Activated T-helper 2 cell treated with anti-CD3 and anti-CD28 coated beads, Interferon-gamma antibody, Interleukin-2, Interleukin-4, amounts not matched to agents 10 μg/mL and 5 μg/mL and 100 μg/mL, durations not matched to agents 14 hours and 24 hours and 36 hours (primary cell): ENCODE data around the gene PHF8. TPM values are rescaled to one million over a fixed set of nuclear protein-coding genes. Genes with fewer than 3 reads are reported as not detected.
A peak's percentile ranks its signal among the peaks of the same experiment; 100 is the strongest.

Experiments
- DNase-seq: peaks from one replicate; pipeline ENCODE4 v3.0.0; 2021; ENCODE audit warnings: low spot score
- H3K27ac Mint-ChIP-seq: one replicate; pipeline ENCODE4 v1.8.0; 2021; ENCODE audit warnings: mixed read lengths
- H3K27me3 Mint-ChIP-seq: one replicate; pipeline ENCODE4 v1.8.0; 2021; ENCODE audit warnings: low read depth, mixed read lengths
- H3K36me3 Mint-ChIP-seq: one replicate; pipeline ENCODE4 v1.8.0; 2021; ENCODE audit warnings: low read depth, mixed read lengths
- H3K4me1 Mint-ChIP-seq: one replicate; pipeline ENCODE4 v1.8.0; 2021; ENCODE audit warnings: low read depth, mixed read lengths
- H3K4me3 Mint-ChIP-seq: one replicate; pipeline ENCODE4 v1.8.0; 2021; ENCODE audit warnings: low read depth, mild to moderate bottlenecking, moderate library complexity, mixed read lengths
- H3K9me3 Mint-ChIP-seq: one replicate; pipeline ENCODE4 v1.8.0; 2021; ENCODE audit warnings: mixed read lengths
- intact Hi-C: fragments of 100-400 bp; cut with micrococcal nuclease; formaldehyde crosslinking; loops from one replicate; pipeline ENCODE4 v1.15.1; 2023
- total RNA-seq: library from RNA; stranded (reverse); gene quantifications from 2 replicates; pipeline ENCODE4 v1.2.3, GENCODE V29; 2022

PHF8 gene
- total RNA-seq, 1 donor from 2014 or later, result 47.5 TPM

DNA sequence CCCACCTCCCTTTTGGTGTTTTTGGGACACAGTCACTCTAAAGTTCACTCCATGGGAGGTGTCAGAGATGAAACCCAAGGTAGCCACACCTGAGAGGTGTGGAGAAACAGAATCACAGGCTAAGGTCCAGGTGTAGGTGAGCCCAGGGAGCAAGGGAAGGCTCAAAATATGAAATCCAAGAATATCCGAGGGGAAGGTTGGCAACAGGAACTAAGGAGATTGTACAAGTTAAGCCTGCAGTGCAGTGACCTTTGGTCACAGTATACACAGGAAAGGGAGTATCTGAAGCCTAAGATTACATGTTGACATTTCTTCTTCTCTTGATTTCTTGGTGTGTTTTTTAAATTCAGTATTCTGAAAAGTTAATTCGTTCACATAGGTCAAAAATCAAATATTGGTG lies 46.5 kb downstream of the PHF8 start:
- intact Hi-C loops, result no loop called here
- no peak for DNase-seq
- H3K27me3 Mint-ChIP-seq, result no peaks in the 10 kb centered on the region
- no peaks in the 10 kb centered on the region for H3K9me3 Mint-ChIP-seq
- H3K36me3 Mint-ChIP-seq, result peaks cover 68% of the 10 kb centered on the region
- H3K4me1 Mint-ChIP-seq, result no peaks in the 10 kb centered on the region
- no peak overlapping the region for H3K4me3 Mint-ChIP-seq
- H3K27ac Mint-ChIP-seq, result peak overlapping the region; percentile 42

DNA sequence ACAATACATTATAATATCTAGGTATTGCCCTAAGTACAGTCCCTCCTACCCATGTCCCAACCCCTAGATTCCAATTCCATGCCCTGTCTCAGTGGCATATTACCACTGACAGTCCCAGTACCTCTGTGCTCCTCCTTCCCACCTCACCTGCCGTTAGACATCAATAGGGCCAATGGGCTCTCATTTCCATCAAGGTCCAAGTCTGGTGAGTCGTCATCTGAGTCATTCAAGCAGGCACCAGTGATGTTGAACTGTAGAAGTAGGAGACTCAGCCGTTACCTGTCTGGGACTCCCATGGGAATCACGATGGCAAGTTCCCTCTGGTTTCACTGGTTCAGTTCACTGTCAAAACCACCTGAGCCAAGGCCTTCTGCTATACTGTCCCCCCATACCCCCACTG lies 51.7 kb downstream of the PHF8 start:
- H3K27me3 Mint-ChIP-seq, result no peaks in the 10 kb centered on the region

DNA sequence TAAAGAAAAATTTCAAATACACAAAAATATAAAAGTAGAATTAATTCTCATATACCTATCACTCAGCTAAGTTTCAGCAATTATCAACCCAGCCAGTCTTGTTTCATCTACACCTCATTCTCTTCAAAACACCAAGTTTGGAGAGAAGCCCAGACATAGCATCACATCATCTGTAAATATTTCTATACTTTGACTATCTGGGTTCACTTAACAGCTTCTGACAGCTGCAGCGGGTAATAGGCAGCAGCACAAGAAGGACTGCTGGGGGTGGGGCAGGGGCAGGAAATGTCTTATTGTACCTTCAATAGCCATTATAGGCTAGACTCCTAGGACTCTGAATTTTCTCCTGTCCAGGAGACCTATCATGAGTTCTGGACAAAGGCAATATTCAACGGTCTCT lies 54.1 kb downstream of the PHF8 start:
- H3K4me1 Mint-ChIP-seq, result no peaks in the 10 kb centered on the region
- peaks cover 47% of the 10 kb centered on the region for H3K36me3 Mint-ChIP-seq
- H3K27ac Mint-ChIP-seq, result no peak overlapping the region
- no peak overlapping the region for H3K4me3 Mint-ChIP-seq
- no peaks in the 10 kb centered on the region for H3K27me3 Mint-ChIP-seq
- H3K9me3 Mint-ChIP-seq, result no peaks in the 10 kb centered on the region
- no peak for DNase-seq
- intact Hi-C loops, result no loop called here

More for the DNA sequence above, 51.7 kb downstream of the PHF8 start:
- H3K27ac Mint-ChIP-seq, result no peak overlapping the region
- intact Hi-C loops, result no loop called here
- no peaks in the 10 kb centered on the region for H3K4me1 Mint-ChIP-seq
- peaks cover 51% of the 10 kb centered on the region for H3K36me3 Mint-ChIP-seq
- no peaks in the 10 kb centered on the region for H3K9me3 Mint-ChIP-seq
- H3K4me3 Mint-ChIP-seq, result no peak overlapping the region
- DNase-seq, result no peak

DNA sequence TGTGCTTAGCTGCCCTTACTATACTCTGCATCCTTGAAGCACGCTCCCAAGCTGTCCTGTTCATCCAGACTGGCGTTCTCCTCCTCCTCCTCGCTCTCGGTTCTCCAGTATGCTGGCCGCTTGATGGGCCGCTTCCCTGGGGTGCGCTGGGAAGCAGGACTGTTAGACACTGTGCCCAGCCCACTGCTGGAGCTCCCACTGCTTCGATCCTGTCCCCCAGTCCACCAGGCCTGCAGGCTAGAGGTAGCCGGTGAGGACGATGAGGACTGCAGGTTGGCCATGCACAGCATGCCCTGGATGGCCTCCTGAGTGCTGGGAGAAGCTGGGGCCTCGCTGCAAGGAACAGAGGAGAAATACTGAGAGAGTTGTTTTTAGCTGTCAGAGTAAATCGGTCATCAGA lies 59.4 kb downstream of the PHF8 start:
- Mint-ChIP-seq H3K36me3 (peaks cover 50% of the 10 kb centered on the region), H3K9me3 (no peaks in the 10 kb centered on the region), H3K4me3 (no peak overlapping the region), H3K27ac (no peak overlapping the region), H3K4me1 (no peaks in the 10 kb centered on the region), H3K27me3 (no peaks in the 10 kb centered on the region)
- intact Hi-C loops, result no loop called here
- no peak for DNase-seq

DNA sequence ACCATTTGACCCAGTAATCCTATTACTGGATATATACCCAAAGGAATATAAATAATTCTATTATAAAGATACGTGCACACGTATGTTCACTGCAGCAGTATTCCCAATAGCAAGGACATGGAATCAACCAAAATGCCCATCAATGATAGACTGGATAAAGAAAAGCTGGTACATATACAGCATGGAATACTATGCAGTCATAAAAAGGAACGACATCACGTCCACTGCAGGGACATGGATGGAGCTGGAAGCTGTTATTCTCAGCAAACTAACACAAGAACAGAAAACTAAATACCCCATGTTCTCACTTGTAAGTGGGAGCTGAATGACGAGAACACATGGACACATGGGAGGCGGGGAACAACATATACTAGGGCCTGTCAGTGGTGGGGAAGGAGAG lies 69.7 kb downstream of the PHF8 start:
- Mint-ChIP-seq H3K27ac (no peak overlapping the region), H3K4me1 (no peaks in the 10 kb centered on the region), H3K27me3 (no peaks in the 10 kb centered on the region), H3K36me3 (peaks cover 56% of the 10 kb centered on the region), H3K9me3 (peaks cover 5% of the 10 kb centered on the region), H3K4me3 (no peak overlapping the region)
- intact Hi-C loops, result no loop called here
- DNase-seq, result no peak

DNA sequence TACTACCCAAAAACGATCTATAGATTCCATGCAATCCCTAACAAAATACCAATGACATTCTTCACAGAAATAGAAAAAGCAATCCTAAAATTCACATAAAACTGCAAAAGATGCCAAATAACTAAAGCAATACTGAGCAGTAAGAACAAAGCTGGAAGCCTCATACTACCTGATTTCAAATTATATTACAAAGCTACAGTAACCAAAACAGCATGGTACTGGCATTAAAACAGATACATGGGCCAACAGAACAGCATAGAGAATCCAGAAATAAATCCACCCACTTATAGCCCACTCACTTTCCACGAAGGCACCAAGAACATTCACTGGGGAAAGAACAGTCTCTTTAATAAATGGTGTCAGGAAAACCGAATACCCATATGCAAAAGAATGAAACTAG lies 74.7 kb downstream of the PHF8 start:
- intact Hi-C loops, result no loop called here
- H3K4me1 Mint-ChIP-seq, result no peaks in the 10 kb centered on the region
- peaks cover 71% of the 10 kb centered on the region for H3K36me3 Mint-ChIP-seq

DNA sequence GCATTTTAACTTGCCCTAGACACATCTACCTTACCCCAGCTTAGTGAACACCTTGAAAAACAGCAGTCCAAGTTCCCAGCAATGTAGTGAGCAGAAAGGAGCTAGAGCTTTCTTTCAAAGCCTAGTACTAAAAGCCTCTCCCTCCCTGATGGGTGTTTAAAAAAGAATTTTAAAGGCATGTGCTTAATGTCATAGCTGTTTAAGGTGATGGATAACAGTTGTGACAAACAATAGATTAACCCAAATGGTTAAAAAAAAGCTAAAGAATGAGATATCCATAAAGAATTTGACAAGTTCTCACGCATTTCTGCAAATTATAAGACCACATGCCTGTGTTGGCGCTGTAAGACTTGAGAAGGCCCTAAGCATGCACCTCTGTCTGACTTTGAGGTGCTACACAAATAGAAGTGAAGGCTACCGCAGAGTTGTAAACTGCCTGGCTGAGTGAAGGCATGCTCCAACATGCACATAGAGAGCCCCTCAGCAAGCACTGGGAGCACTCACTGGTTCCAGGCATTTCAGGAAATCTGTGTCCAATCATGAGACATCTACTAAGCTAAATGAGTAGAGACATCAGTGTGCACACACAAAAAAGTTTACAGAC lies 94.0 kb downstream of the PHF8 start:
- intact Hi-C loops, result no loop called here
- no peak for DNase-seq
- Mint-ChIP-seq H3K27me3 (no peaks in the 10 kb centered on the region), H3K27ac (no peak overlapping the region), H3K4me3 (no peak overlapping the region), H3K36me3 (peaks cover 42% of the 10 kb centered on the region), H3K9me3 (no peaks in the 10 kb centered on the region), H3K4me1 (no peaks in the 10 kb centered on the region)

More for the DNA sequence above, 74.7 kb downstream of the PHF8 start:
- no peak for DNase-seq
- no peak overlapping the region for H3K27ac Mint-ChIP-seq
- H3K27me3 Mint-ChIP-seq, result no peaks in the 10 kb centered on the region
- peaks cover 11% of the 10 kb centered on the region for H3K9me3 Mint-ChIP-seq
- H3K4me3 Mint-ChIP-seq, result no peak overlapping the region

DNA sequence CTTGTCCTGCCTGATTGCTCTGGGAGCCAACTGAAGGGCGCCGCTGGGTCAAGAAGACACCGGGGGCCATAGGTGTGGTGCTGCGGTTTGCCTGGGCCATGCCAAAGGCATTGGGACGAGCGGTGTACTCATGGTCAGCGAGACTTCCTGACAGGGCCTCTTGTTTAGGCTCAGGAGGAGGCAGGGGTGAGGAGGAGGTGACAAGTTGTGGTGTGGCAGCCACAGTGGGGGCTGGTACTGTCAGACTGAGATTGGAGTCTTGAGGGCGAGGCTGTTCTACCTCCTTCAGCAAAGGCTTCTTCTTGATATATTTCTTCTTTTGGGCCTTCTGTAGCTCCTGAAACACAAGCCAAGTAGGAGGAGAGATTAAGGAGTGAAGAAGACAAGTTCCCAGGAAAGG lies 104.1 kb downstream of the PHF8 start:
- intact Hi-C loops, result no loop called here
- Mint-ChIP-seq H3K4me1 (peaks cover 12% of the 10 kb centered on the region), H3K4me3 (no peak overlapping the region), H3K27me3 (no peaks in the 10 kb centered on the region), H3K36me3 (peaks cover 70% of the 10 kb centered on the region), H3K9me3 (no peaks in the 10 kb centered on the region), H3K27ac (no peak overlapping the region)
- DNase-seq, result no peak

DNA sequence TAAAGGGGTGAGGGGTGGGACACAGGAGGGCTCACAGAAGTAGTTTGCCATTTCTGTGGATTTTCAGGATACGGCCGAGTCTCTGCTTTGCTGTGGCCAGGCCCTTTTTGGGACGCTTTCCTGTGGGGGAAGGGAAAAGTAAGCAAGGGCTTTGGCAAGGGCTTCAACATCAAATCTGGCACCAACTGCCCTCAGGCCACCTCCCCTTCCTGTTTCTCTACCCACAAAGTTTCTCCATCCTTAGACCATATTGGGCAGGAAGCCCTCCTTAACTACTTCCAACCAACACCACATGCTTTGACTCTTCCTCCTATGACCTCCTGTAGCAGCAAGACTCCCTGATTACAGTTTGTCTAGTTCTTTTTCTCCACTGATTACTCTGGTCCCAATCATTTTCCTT lies 105.1 kb downstream of the PHF8 start:
- no peak for DNase-seq
- no peak overlapping the region for H3K4me3 Mint-ChIP-seq
- peaks cover 66% of the 10 kb centered on the region for H3K36me3 Mint-ChIP-seq
- no peak overlapping the region for H3K27ac Mint-ChIP-seq
- intact Hi-C loops, result no loop called here
- H3K4me1 Mint-ChIP-seq, result peaks cover 12% of the 10 kb centered on the region
- H3K9me3 Mint-ChIP-seq, result no peaks in the 10 kb centered on the region
- H3K27me3 Mint-ChIP-seq, result no peaks in the 10 kb centered on the region

DNA sequence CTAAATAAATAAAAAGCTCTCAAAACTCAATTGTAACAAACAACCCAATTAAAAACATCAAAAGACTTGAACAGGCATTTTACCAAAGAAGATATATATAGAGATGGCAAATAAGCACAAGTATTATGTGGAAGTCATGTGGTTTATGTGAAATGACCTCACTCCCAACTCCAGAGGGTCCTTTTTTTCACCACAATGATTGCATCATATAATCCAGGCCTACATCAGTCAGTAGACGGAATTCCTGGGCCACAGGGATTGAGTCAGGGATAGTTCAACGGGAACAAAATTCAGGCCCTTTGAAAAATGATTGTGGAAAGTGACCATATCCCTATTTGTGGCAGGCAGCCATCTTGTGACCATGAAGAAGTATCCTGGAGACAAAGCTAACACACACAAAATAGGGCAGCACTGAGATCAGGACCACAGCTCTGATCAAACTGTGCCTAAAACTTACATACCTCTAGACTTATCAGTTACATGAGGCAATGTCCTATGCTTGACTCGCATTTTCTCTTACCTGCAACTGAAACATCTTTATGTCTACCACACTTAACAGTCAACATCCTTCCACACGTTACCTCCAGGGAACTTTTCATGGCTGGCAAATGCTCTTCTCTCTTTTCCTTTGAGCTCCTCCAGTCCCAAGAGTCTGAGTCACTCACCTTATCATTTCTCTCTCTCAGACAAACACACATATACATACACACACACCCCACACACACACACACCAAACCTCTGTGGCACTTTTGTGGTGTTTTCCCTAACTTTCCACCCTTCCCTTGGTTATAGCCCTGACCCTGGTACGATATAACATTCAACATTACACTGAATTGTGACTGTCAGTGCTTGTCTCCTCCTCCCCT lies 113.5 kb downstream of the PHF8 start:
- Mint-ChIP-seq H3K36me3 (no peaks in the 10 kb centered on the region), H3K4me3 (no peak overlapping the region), H3K27me3 (no peaks in the 10 kb centered on the region), H3K4me1 (peaks cover 6% of the 10 kb centered on the region), H3K27ac (peak overlapping the region; percentile 8), H3K9me3 (peaks cover 4% of the 10 kb centered on the region)
- intact Hi-C loops, result no loop called here
- DNase-seq, result no peak

DNA sequence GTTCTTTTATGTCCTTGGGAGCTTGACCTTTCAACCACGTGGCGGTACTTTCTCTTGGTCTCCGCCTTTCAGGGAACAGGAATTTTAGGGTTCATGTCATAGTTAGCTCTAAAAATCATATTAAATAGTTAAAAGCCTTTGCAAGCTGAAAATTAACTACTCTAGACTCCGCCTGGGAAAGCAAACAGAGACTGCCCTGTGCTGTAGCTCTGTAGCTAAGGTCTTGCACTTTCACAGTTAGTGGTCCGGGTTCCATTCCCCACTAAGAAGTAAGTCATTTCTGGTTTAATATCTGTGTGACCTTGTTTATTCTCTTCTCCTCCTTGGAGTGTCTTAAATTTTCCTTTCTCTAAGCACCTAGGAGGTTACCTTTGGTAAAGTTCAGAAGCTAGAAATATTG lies 118.2 kb downstream of the PHF8 start:
- Mint-ChIP-seq H3K9me3 (peaks cover 4% of the 10 kb centered on the region), H3K27me3 (no peaks in the 10 kb centered on the region), H3K4me3 (no peak overlapping the region), H3K27ac (no peak overlapping the region), H3K4me1 (peaks cover 2% of the 10 kb centered on the region), H3K36me3 (no peaks in the 10 kb centered on the region)
- no peak for DNase-seq
- intact Hi-C loops, result no loop called here

DNA sequence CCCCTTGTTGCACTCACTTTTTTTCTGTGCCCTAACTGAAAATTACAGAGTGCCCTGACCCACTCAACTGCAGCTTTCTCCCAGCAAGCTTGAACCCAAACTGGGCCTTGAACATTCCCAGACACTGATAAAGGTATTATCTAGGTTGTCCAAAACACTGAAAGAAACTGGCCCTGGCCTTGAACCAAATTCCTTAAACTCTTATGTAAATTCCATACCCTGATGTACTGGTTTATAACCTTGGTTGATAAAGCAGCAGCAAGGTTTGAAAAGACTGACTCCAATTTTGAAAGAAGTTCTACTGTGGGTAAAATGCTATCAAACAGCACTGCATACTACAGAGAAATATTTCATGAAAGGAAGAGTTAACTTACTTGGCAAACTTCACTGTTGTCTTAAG lies 125.6 kb downstream of the PHF8 start:
- H3K4me1 Mint-ChIP-seq, result no peaks in the 10 kb centered on the region
- peaks cover 2% of the 10 kb centered on the region for H3K27me3 Mint-ChIP-seq
- no peak for DNase-seq
- intact Hi-C loops, result no loop called here
- no peak overlapping the region for H3K4me3 Mint-ChIP-seq
- H3K27ac Mint-ChIP-seq, result no peak overlapping the region
- H3K9me3 Mint-ChIP-seq, result no peaks in the 10 kb centered on the region
- H3K36me3 Mint-ChIP-seq, result no peaks in the 10 kb centered on the region

DNA sequence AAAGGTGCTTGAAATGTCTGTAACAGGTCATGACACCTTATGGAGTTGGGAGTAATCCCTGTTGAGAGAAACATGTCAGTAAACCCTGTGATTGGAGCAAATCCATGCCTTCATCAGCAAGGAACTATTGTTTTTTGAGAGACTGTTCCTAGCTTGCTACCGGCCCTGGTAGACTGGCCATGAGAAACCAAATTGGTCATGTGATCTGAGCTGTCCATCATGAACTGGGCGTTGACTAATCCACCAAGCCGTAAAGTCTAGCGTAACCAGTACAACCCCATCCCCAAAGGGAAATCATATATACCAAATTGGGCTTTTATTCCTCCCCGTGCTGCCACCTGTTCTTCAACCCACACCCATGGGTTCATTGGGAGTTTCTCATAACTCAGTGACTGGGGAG lies 143.7 kb downstream of the PHF8 start:
- intact Hi-C loops, result no loop called here
- H3K27ac Mint-ChIP-seq, result no peak overlapping the region
- H3K4me3 Mint-ChIP-seq, result no peak overlapping the region

More for the DNA sequence above, 143.7 kb downstream of the PHF8 start:
- no peak for DNase-seq
- H3K27me3 Mint-ChIP-seq, result no peaks in the 10 kb centered on the region
- no peaks in the 10 kb centered on the region for H3K9me3 Mint-ChIP-seq
- H3K4me1 Mint-ChIP-seq, result no peaks in the 10 kb centered on the region
- no peaks in the 10 kb centered on the region for H3K36me3 Mint-ChIP-seq
